Testis (tissue), 3 donors: ENCODE measurements around the gene SDHAF4. TPM values are rescaled to one million over a fixed set of nuclear protein-coding genes. Genes with fewer than 3 reads are reported as not detected.
"Not testable (repeated sequence)": the region's sequence is repeated elsewhere in the genome, so short reads cannot be mapped to it uniquely, and the experiment has no call there.

Experiments
- DNase-seq: peaks from one replicate; pipeline ENCODE4 v3.0.0-alpha.2; 2019
- H3K27ac ChIP-seq, 2 donors: fragments of 200-600 bp; sonication (generic); one replicate each; pipeline ENCODE4 v1.5.1; 2019
- H3K27me3 ChIP-seq: fragments of 200-600 bp; sonication (generic); one replicate; pipeline ENCODE4 v1.5.1; 2019
- H3K36me3 ChIP-seq: fragments of 200-600 bp; sonication (generic); one replicate; pipeline ENCODE4 v1.5.1; 2017; ENCODE audit warnings: low read depth; ENCODE audit errors: missing control alignments
- H3K4me1 ChIP-seq: fragments of 200-600 bp; sonication (generic); one replicate; pipeline ENCODE4 v1.5.1; 2019
- H3K4me3 ChIP-seq, 2 donors: fragments of 200-600 bp; sonication (generic); one replicate each; pipeline ENCODE4 v1.5.1; 2017 to 2019
- H3K9me3 ChIP-seq: fragments of 200-600 bp; sonication (generic); one replicate; pipeline ENCODE4 v1.5.1; 2017
- POLR2A ChIP-seq: fragments of 450-650 bp; IDR thresholded peaks from one replicate; pipeline ENCODE4 v1.6.1; 2017; ENCODE audit warnings: antibody characterized with exemption, mild to moderate bottlenecking, moderate library complexity
- WGBS, 2 donors: methylation state at CpG; one replicate each; pipeline ENCODE4 v1.1.5; 2018; 5-methylcytosine and 5-hydroxymethylcytosine counted together
- intact Hi-C: fragments of 100-400 bp; cut with DNase I; formaldehyde crosslinking; loops from one replicate; pipeline ENCODE4 v1.15.1; 2023; ENCODE audit warnings: low total_unique reads
- polyA plus RNA-seq: library from polyadenylated mRNA; stranded (reverse); fragments of 350-450 nt; fragmentation: Illumina TruSeq; extraction: RNeasy Lipid Tissue Mini Kit (QIAGEN cat#74804); gene quantifications from one replicate; pipeline ENCODE4 v1.2.3, GENCODE V29; 2014; ENCODE audit warnings: low read depth, low replicate concordance; ENCODE audit not compliant: insufficient read depth
- total RNA-seq, 2 donors: library from RNA; depleted of rRNA; stranded (reverse); fragments of >200 nt; gene quantifications; one replicate each; pipeline ENCODE4 v1.2.3, GENCODE V29; 2016
- TF ChIP-seq, protein P1 (sequence below), 3 experiments: fragments of 450-650 bp in 2 of 3; fragments of 200-600 bp in 1 of 3; sonication (generic) in 1 of 3; IDR thresholded peaks; one replicate each; pipeline ENCODE4 v1.5.1; 2016 to 2019; ENCODE audit warnings: antibody characterized with exemption in 3 of 3, mild to moderate bottlenecking in 2 of 3, moderate library complexity in 1 of 3

The SDHAF4 gene
- total and polyA plus RNA-seq, 3 donors from 2014 or later, result 7.6 to 12.2 (median 8.8) TPM

- Histone ChIP-seq H3K27me3 (no peaks in the 10 kb centered on the region), H3K27ac (no peak overlapping the region), H3K9me3 (no peaks in the 10 kb centered on the region), H3K4me3 (no peak overlapping the region), H3K36me3 (no peaks in the 10 kb centered on the region), H3K4me1 (no peaks in the 10 kb centered on the region)
- intact Hi-C loops, result no loop called here
- DNase-seq, result no peak
- TF ChIP-seq, protein P1, sequence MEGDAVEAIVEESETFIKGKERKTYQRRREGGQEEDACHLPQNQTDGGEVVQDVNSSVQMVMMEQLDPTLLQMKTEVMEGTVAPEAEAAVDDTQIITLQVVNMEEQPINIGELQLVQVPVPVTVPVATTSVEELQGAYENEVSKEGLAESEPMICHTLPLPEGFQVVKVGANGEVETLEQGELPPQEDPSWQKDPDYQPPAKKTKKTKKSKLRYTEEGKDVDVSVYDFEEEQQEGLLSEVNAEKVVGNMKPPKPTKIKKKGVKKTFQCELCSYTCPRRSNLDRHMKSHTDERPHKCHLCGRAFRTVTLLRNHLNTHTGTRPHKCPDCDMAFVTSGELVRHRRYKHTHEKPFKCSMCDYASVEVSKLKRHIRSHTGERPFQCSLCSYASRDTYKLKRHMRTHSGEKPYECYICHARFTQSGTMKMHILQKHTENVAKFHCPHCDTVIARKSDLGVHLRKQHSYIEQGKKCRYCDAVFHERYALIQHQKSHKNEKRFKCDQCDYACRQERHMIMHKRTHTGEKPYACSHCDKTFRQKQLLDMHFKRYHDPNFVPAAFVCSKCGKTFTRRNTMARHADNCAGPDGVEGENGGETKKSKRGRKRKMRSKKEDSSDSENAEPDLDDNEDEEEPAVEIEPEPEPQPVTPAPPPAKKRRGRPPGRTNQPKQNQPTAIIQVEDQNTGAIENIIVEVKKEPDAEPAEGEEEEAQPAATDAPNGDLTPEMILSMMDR (IDR thresholded peaks at IDR 0.05), result no peak
- TF ChIP-seq POLR2A, result no peak
Measured at GRCh38 chr6:70547313-70547712, 19.4 kb upstream of the SDHAF4 start.

DNA sequence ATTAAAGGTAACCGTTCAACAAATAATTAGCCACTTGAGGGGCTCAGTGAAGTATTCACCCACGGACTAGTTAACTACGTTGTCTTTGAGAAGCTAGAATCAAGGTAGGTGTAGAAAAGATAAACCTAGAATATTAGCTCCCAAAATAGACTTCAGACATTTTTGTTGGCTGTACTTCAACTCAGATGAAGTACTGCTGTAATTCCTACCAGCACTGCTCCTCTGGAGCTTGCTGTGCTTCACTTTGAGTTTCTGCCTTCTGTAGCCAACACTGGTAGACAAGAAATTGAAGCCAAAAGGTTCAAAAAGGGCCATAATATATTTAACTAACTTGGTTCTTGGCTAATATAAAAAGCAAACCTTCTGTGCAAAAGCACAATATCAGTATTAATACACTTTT is 18.8 kb upstream of the SDHAF4 start:
- Histone ChIP-seq H3K4me1 (no peaks in the 10 kb centered on the region), H3K27ac (no peak overlapping the region), H3K4me3 (no peak overlapping the region), H3K27me3 (no peaks in the 10 kb centered on the region), H3K36me3 (no peaks in the 10 kb centered on the region), H3K9me3 (no peaks in the 10 kb centered on the region)
- intact Hi-C loops, result no loop called here
- no peak for TF ChIP-seq POLR2A
- TF ChIP-seq, protein P1 (IDR thresholded peaks at IDR 0.05), result no peak
- 78 to 81% methylated on average over 3 of the region's 3 CpGs for WGBS, 2 donors
- no peak for DNase-seq

DNA sequence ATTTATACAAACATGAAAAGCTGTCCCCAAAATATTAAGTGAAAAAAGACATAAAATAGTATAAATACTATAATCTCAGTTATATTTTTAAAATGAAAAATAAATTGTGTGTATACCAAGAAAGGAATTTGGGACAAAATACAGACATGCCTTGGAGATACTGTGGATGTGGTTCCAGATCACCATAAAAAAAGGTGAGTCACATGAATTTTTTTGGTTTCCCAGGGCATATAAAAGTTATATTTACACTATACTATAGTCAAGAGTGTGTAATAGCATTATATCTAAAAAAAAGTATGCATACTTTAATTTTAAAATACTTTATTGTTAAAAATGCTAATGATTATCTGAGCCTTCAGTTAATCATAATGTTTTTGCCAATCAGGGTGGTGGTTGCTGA is 17.4 kb upstream of the SDHAF4 start:
- Histone ChIP-seq H3K27ac (no peak overlapping the region), H3K27me3 (no peaks in the 10 kb centered on the region), H3K36me3 (no peaks in the 10 kb centered on the region), H3K4me1 (no peaks in the 10 kb centered on the region), H3K4me3 (no peak overlapping the region), H3K9me3 (no peaks in the 10 kb centered on the region)
- intact Hi-C loops, result no loop called here
- DNase-seq, result no peak
- TF ChIP-seq POLR2A, result no peak
- TF ChIP-seq, protein P1 (IDR thresholded peaks at IDR 0.05), result no peak

GRCh38 chr6:70551566-70551965 is 15.2 kb upstream of the SDHAF4 start:
- intact Hi-C loops, result loop anchor here (10.0 kb wide), 1 partner anchor 133 kb away; no protein-coding TSS in a partner anchor
- TF ChIP-seq POLR2A, result no peak
- TF ChIP-seq, protein P1 (IDR thresholded peaks at IDR 0.05), result no peak
- H3K36me3 ChIP-seq, result no peaks in the 10 kb centered on the region
- WGBS, 2 donors, result 91 to 100% methylated on average over 1 of the region's 1 CpG
- no peak overlapping the region for H3K4me3 ChIP-seq
- no peak overlapping the region for H3K27ac ChIP-seq
- H3K9me3 ChIP-seq, result no peaks in the 10 kb centered on the region
- no peak for DNase-seq
- no peaks in the 10 kb centered on the region for H3K27me3 ChIP-seq
- H3K4me1 ChIP-seq, result no peaks in the 10 kb centered on the region

DNA sequence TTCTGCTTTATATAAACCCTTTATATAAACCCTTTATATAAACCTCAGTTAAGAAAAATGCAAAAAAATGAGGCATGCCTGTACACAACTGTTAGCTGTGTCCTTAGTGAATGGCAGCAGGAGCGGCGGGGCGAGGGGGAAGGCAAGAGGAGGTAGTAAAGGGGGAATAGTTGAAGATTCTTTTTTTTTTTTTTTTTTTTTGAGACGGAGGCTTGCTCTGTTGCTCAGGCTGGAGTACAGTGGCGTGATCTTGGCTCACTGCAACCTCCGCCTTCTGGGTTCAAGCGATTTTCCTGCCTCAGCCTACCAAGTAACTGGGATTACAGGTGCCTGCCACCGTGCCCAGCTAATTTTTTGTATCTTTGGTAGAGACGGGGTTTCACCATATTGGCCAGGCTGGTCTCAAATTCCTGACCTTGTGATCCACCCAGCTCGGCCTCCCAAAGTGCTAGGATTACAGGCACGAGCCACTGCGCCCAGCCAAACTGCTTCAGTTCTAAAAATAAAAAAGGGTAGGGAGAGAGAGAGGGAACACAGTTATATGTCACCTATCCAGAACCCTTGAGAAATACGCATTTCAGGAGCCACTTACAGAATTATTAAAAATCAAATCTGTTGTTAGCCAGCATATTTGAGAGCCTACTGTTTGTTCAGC is 14.3 kb upstream of the SDHAF4 start:
- not testable (repeated sequence) for DNase-seq, H3K9me3 ChIP-seq, H3K4me1 ChIP-seq, H3K4me3 ChIP-seq, H3K27ac ChIP-seq, H3K36me3 ChIP-seq, H3K27me3 ChIP-seq
- intact Hi-C loops, result loop anchor here (10.0 kb wide), 1 partner anchor 132 kb away; no protein-coding TSS in a partner anchor
- WGBS, 2 donors, result 76 to 79% methylated on average over 13 of the region's 13 CpGs
